Calu3 (cell line): ENCODE measurements around the gene ANGPTL1. TPM values are rescaled to one million over a fixed set of nuclear protein-coding genes. Genes with fewer than 3 reads are reported as not detected.

Source experiments
- BruUV-seq: library from RNA; stranded (reverse); fragments of 400-500 nt; replicated peaks from 2 replicates; lab custom pipeline; 2021; lab: Mats Ljungman, UMichigan
- CTCF ChIA-PET: fragments of 300-600 bp; sonication (Branson Sonifier 250); formaldehyde crosslinking; loops from one replicate; lab custom pipeline; 2022; ENCODE audit warnings: antibody characterized with exemption; lab: Charles Lee
- DNase-seq: peaks from one replicate; pipeline ENCODE4 v3.0.0; 2022
- H3K27ac Mint-ChIP-seq: one replicate; pipeline ENCODE4 v1.8.0; 2022; ENCODE audit warnings: mixed read lengths; ENCODE audit not compliant: unreplicated experiment
- H3K27me3 Mint-ChIP-seq: one replicate; pipeline ENCODE4 v1.8.0; 2022; ENCODE audit warnings: mixed read lengths; ENCODE audit not compliant: unreplicated experiment
- H3K36me3 Mint-ChIP-seq: one replicate; pipeline ENCODE4 v1.8.0; 2022; ENCODE audit warnings: mild to moderate bottlenecking, moderate library complexity, mixed read lengths; ENCODE audit not compliant: insufficient read depth, unreplicated experiment
- H3K4me1 Mint-ChIP-seq: one replicate; pipeline ENCODE4 v1.8.0; 2022; ENCODE audit warnings: mild to moderate bottlenecking, low read depth, mixed read lengths; ENCODE audit not compliant: unreplicated experiment
- H3K4me3 Mint-ChIP-seq: one replicate; pipeline ENCODE4 v1.8.0; 2022; ENCODE audit warnings: mild to moderate bottlenecking, low read depth, moderate library complexity, mixed read lengths; ENCODE audit not compliant: unreplicated experiment
- H3K9me3 Mint-ChIP-seq: one replicate; pipeline ENCODE4 v1.8.0; 2022; ENCODE audit warnings: low read depth, mixed read lengths; ENCODE audit not compliant: unreplicated experiment
- intact Hi-C: fragments of 100-400 bp; cut with micrococcal nuclease; formaldehyde crosslinking; loops from one replicate; pipeline ENCODE4 v1.10.0; 2022; ENCODE audit not compliant: unreplicated experiment
- total RNA-seq: library from RNA; stranded (reverse); gene quantifications from 2 replicates; pipeline ENCODE4 v1.2.3, GENCODE V29; 2022
- TF ChIP-seq, protein P1 (sequence below): fragments of 200-600 bp; IDR thresholded peaks from one replicate; pipeline ENCODE4 v1.8.0; 2022; ENCODE audit warnings: antibody characterized with exemption; ENCODE audit not compliant: unreplicated experiment

ANGPTL1 gene
- total RNA-seq, 1 experiment from 2014 or later, result 0.35 TPM

DNA sequence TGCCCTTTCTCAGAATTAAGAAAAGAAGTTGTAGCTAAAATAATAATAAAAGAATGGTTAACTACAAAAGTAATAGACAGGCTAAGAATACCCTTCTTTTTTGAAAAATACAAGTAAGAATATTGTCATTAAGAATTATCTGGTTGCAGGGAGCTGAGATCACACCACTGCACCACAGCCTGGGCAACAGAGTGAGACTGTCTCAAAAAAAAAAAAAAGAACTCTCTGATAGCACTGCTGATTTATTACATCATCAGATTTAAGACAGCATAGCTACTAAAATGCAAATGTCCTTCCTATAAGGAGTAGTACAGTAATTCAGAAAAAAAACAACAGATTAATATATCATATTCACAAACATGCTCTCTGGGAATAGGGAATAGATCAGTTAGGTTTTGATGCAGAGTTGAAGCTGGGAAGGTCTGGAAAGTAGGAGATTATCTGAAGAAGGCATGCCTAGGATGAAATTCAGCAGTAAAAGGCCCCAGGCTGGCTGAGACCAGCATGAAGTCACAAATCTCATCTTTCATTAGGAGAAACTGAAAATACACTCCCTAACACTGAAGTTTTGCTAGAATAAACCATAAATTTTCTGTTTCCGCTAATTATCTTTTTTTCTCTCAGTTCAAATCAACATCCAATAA is 30.7 kb upstream of the ANGPTL1 start:
- H3K36me3 Mint-ChIP-seq, result no peaks in the 10 kb centered on the region
- no peak for DNase-seq
- CTCF ChIA-PET, result interaction anchor here (0.7 kb wide), 1 partner anchor 936 kb away, joined by 3 read pairs; no protein-coding TSS in a partner anchor
- H3K4me3 Mint-ChIP-seq, result no peak overlapping the region
- intact Hi-C loops, result no loop called here
- no peak overlapping the region for H3K27ac Mint-ChIP-seq
- no peaks in the 10 kb centered on the region for H3K4me1 Mint-ChIP-seq
- H3K9me3 Mint-ChIP-seq, result no peaks in the 10 kb centered on the region
- H3K27me3 Mint-ChIP-seq, result no peaks in the 10 kb centered on the region
- BruUV-seq, result no TSS peak
- TF ChIP-seq, protein P1, sequence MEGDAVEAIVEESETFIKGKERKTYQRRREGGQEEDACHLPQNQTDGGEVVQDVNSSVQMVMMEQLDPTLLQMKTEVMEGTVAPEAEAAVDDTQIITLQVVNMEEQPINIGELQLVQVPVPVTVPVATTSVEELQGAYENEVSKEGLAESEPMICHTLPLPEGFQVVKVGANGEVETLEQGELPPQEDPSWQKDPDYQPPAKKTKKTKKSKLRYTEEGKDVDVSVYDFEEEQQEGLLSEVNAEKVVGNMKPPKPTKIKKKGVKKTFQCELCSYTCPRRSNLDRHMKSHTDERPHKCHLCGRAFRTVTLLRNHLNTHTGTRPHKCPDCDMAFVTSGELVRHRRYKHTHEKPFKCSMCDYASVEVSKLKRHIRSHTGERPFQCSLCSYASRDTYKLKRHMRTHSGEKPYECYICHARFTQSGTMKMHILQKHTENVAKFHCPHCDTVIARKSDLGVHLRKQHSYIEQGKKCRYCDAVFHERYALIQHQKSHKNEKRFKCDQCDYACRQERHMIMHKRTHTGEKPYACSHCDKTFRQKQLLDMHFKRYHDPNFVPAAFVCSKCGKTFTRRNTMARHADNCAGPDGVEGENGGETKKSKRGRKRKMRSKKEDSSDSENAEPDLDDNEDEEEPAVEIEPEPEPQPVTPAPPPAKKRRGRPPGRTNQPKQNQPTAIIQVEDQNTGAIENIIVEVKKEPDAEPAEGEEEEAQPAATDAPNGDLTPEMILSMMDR, result no peak

DNA sequence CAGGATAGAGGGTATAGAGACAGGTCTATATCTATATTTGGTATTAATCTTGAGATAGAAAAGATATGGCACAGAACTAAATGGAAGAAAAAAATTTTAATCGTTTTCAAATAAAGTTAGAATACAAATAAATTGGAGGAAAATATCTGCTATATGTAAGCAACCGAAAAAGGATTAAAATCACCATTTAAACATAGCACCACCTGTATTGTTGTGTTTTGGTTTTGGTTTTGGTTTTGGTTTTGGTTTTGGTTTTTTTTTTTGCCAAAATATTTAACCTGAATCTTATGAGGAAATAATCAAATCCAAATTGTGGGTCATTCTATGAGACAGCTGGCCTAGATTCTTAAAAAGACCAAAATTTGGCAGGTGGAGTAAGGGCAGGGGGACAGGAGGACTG is 28.5 kb upstream of the ANGPTL1 start:
- CTCF ChIA-PET, result no interaction called here
- H3K27me3 Mint-ChIP-seq, result no peaks in the 10 kb centered on the region
- H3K4me3 Mint-ChIP-seq, result no peak overlapping the region
- TF ChIP-seq, protein P1, result no peak
- no peaks in the 10 kb centered on the region for H3K4me1 Mint-ChIP-seq
- H3K9me3 Mint-ChIP-seq, result peaks cover 3% of the 10 kb centered on the region
- peaks cover 10% of the 10 kb centered on the region for H3K36me3 Mint-ChIP-seq
- H3K27ac Mint-ChIP-seq, result peak overlapping the region; percentile 10
- BruUV-seq, result no TSS peak
- no peak for DNase-seq
- intact Hi-C loops, result no loop called here

DNA sequence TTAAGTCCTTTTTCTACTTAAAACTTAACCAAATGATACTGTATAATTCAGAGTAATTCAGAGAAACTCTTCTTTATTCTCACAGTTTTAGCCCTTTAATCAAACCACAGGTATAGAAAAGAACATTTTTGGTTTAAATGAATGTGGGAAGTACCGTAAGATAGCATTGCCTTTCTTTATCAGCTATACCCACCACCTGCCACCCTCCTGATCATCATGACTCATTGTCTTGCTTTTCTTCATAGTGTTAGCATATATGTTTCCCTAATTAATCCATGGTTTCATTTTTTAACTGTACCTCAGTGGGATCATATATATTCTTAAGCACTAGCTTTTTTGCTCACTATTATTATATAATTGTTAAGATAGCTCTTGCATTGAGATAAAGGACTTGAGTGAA is 27.5 kb upstream of the ANGPTL1 start:
- H3K9me3 Mint-ChIP-seq, result peaks cover 3% of the 10 kb centered on the region
- CTCF ChIA-PET, result no interaction called here
- peaks cover 10% of the 10 kb centered on the region for H3K36me3 Mint-ChIP-seq
- H3K27me3 Mint-ChIP-seq, result no peaks in the 10 kb centered on the region
- H3K4me1 Mint-ChIP-seq, result no peaks in the 10 kb centered on the region
- no peak overlapping the region for H3K27ac Mint-ChIP-seq
- no TSS peak for BruUV-seq
- intact Hi-C loops, result no loop called here
- DNase-seq, result no peak
- no peak overlapping the region for H3K4me3 Mint-ChIP-seq
- TF ChIP-seq, protein P1, result no peak

DNA sequence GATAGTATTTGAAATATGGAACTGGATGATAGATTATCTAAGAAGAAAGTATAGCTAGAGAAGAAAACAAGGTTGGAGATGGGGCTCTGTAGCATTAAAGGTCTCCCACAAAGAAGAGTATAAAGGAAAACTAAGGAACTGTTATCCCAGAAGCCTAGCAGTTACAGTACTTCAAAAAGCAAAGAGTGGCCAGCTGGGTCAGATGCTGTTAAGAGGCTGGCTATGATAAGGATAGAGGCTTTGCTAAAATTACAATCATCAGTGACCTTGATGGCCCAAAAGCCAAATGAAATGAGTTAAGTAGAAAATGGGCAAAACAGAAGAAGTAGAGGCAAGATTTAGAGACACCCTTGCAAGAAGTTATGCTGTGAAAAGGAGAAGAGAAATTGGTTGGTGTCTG is 25.1 kb upstream of the ANGPTL1 start:
- Mint-ChIP-seq H3K4me1 (no peaks in the 10 kb centered on the region), H3K27me3 (no peaks in the 10 kb centered on the region), H3K27ac (no peak overlapping the region), H3K36me3 (peaks cover 10% of the 10 kb centered on the region), H3K9me3 (peaks cover 3% of the 10 kb centered on the region), H3K4me3 (no peak overlapping the region)
- CTCF ChIA-PET, result no interaction called here
- DNase-seq, result no peak
- TF ChIP-seq, protein P1, result no peak
- BruUV-seq, result no TSS peak
- intact Hi-C loops, result no loop called here
